ENCODE results near the gene OVCA2. TPM values are rescaled to one million over a fixed set of nuclear protein-coding genes. Genes with fewer than 3 reads are reported as not detected.

The OVCA2 gene
- total RNA-seq, 1 experiment from 2014 or later, result 14.1 TPM

DNA sequence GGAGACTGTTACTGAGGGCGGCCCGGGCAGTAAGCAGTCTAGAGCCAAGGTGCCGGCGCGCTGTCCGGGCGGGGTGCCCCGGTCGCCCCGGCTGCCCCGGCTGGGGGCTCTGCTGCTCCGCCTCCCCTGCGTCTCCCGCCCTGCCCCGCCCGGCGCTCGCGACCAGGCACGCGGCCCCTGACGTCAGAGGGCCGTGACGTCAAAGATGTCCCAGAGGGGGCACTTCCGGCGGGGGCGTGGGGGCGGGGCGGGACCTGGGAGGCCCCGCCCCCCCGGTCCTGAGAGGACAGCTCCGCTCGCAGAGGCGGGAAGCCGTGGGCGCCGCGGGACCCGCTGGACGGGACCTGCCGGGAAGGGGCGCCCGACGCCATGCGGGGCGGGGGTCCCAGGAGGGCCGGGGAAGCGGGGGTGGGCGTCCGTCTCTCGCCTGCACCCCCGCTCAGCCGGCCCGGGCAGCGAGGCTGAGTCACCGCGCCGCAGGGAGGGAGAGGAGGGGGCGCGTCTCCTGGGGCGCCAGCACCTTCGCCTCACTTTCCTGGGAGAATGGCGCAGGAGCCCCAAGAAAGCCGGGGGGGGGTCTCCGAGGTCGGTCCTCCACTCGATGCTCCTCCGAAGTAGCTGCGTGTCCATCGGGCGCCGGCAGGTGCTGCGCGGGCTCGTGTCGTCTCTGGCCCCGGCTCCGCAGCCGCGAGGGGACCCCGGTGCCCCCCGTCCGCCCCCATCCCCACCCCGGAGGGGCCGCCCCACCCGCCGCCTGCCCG is 8.7 kb downstream of the OVCA2 start:
- H3K27ac ChIP-seq, result no peak overlapping the region
- no peaks in the 10 kb centered on the region for H3K4me1 ChIP-seq
- peak overlapping the region; percentile 72 for H3K4me3 ChIP-seq
- peak; percentile 57 to 70 for DNase-seq
- no peaks in the 10 kb centered on the region for H3K36me3 ChIP-seq
- no peaks in the 10 kb centered on the region for H3K27me3 ChIP-seq
- H3K9me3 ChIP-seq (replicated peaks), result no peaks in the 10 kb centered on the region

- H3K4me3 ChIP-seq, result no peak overlapping the region
- H3K36me3 ChIP-seq, result no peaks in the 10 kb centered on the region
- no peaks in the 10 kb centered on the region for H3K27me3 ChIP-seq
- no peak for DNase-seq
- H3K4me1 ChIP-seq, result no peaks in the 10 kb centered on the region
- H3K9me3 ChIP-seq (replicated peaks), result no peaks in the 10 kb centered on the region
- no peak overlapping the region for H3K27ac ChIP-seq
Measured at GRCh38 chr17:2051061-2051932, 9.5 kb downstream of the OVCA2 start.

DNA sequence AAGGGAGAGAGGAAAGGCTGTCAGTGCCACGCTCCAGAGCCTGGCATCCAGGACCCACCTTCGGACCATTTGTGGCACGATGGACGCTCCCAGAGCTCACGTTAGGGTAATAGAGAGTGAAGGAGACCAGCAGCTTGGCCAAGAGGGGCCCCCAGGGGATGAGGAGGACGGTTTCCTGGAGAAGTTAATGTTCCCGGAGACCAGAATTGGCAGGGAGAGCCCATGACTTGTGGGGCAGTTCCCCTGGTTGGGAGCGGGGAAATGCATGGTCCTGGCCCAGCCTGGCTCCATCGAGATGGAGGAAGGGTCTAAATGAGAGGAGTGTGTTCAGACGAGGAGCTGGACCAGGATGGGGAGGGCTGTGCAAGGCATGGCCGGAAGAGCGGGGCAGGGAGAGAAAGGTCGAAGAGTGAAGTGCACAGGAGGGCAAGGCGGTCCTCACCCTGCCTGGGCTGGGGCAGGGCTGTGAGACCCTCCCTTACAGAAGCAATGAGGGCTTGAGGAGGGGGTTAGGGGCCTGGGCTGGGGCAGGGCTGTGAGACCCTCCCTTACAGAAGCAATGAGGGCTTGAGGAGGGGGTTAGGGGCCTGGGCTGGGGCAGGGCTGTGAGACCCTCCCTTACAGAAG is 10.2 kb downstream of the OVCA2 start:
- no peak overlapping the region for H3K27ac ChIP-seq
- no peak for DNase-seq
- H3K4me3 ChIP-seq, result no peak overlapping the region
- no peaks in the 10 kb centered on the region for H3K4me1 ChIP-seq
- no peaks in the 10 kb centered on the region for H3K9me3 ChIP-seq (replicated peaks)
- H3K27me3 ChIP-seq, result no peaks in the 10 kb centered on the region
- H3K36me3 ChIP-seq, result no peaks in the 10 kb centered on the region

DNA sequence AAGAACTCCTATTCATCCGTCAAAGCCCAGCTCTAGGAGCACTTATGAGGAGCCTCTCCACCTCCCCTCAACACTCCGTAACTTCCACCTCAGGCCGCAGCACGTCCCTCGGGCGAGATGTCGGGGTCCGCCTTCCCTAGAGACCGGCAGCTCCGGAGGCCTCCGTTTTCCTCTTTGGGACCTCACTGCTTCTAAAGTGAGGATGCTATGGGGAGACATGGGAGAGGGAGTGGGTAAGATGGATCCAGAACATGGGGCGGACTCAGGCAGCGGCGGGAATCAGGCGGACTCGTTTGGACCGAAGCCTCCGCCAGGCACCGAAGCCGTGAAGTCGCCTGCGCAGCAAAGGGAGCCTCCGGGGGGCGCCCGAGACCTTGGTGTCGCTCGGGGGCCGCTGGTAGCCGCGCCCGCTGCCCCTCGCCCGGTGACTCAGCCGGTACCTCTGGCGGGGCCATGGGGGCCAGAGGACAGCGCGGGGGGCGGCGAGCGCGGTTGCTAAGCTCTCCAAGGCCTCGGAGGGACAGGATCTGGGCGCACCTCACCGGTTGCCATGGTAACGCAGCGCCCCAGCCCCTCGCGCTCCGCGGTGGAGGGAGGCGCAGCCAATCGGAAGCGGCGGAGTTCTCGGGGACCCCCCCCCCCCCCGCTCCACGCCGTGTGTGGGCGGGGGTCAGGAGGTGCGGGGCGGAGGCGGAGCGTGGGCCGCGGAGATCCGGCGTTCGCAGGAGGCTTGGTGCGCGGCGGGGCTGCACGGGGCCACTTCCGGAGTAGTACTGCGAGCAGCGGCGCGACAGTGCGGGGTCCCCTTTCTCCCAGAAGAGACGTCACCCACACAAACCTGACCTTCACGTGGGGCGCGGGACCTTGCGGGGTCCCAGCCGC is 11.8 kb downstream of the OVCA2 start:
- DNase-seq, result no peak
- Histone ChIP-seq H3K27me3 (no peaks in the 10 kb centered on the region), H3K27ac (no peak overlapping the region)

GRCh38 chr17:2054262-2054511 is 12.4 kb downstream of the OVCA2 start:
- Histone ChIP-seq H3K36me3 (no peaks in the 10 kb centered on the region), H3K27me3 (no peaks in the 10 kb centered on the region), H3K4me3 (no peak overlapping the region), H3K9me3 (replicated peaks) (no peaks in the 10 kb centered on the region), H3K4me1 (no peaks in the 10 kb centered on the region), H3K27ac (no peak overlapping the region)
- DNase-seq, result no peak

More for the DNA sequence above, 11.8 kb downstream of the OVCA2 start:
- H3K36me3 ChIP-seq, result no peaks in the 10 kb centered on the region
- no peaks in the 10 kb centered on the region for H3K9me3 ChIP-seq (replicated peaks)
- H3K4me1 ChIP-seq, result no peaks in the 10 kb centered on the region
- no peak overlapping the region for H3K4me3 ChIP-seq

GRCh38 chr17:2054512-2055291 is 12.9 kb downstream of the OVCA2 start, which contains the start of gene HIC1:
TSS of gene HIC1 (plus strand) at chr17:2055103. CDS start at chr17:2056691, 1,588 bp downstream.
- H3K4me3 ChIP-seq, result no peak within 1 kb of the TSS
- no peak for DNase-seq
- H3K27me3 ChIP-seq, result no peaks in the 10 kb centered on the region
- no peaks in the 10 kb centered on the region for H3K9me3 ChIP-seq (replicated peaks)
- no peak within 1 kb of the TSS for H3K27ac ChIP-seq
- no peaks in the 10 kb centered on the region for H3K4me1 ChIP-seq
- no peaks in the 10 kb centered on the region for H3K36me3 ChIP-seq

GRCh38 chr17:2055292-2056205 is 13.7 kb downstream of the OVCA2 start:
- H3K4me1 ChIP-seq, result no peaks in the 10 kb centered on the region
- DNase-seq, result no peak
- H3K36me3 ChIP-seq, result no peaks in the 10 kb centered on the region
- no peak overlapping the region for H3K27ac ChIP-seq
- no peaks in the 10 kb centered on the region for H3K9me3 ChIP-seq (replicated peaks)
- H3K27me3 ChIP-seq, result no peaks in the 10 kb centered on the region
- no peak overlapping the region for H3K4me3 ChIP-seq

DNA sequence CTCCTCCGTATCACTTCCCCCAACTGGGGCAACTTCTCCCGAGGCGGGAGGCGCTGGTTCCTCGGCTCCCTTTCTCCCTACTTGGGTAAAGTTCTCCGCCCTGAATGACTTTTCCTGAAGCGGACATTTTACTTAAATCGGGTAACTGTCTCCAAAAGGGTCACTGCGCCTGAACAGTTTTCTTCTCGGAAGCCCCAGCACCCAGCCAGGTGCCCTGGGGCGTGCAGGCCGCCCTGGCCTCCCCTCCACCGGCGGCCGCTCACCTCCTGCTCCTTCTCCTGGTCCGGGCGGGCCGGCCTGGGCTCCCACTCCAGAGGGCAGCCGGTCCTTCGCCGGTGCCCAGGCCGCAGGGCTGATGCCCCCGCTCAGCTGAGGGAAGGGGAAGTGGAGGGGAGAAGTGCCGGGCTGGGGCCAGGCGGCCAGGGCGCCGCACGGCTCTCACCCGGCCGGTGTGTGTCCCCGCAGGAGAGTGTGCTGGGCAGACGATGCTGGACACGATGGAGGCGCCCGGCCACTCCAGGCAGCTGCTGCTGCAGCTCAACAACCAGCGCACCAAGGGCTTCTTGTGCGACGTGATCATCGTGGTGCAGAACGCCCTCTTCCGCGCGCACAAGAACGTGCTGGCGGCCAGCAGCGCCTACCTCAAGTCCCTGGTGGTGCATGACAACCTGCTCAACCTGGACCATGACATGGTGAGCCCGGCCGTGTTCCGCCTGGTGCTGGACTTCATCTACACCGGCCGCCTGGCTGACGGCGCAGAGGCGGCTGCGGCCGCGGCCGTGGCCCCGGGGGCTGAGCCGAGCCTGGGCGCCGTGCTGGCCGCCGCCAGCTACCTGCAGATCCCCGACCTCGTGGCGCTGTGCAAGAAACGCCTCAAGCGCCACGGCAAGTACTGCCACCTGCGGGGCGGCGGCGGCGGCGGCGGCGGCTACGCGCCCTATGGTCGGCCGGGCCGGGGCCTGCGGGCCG is 14.7 kb downstream of the OVCA2 start:
- Histone ChIP-seq H3K4me1 (no peaks in the 10 kb centered on the region), H3K27me3 (no peaks in the 10 kb centered on the region), H3K36me3 (no peaks in the 10 kb centered on the region)

DNA sequence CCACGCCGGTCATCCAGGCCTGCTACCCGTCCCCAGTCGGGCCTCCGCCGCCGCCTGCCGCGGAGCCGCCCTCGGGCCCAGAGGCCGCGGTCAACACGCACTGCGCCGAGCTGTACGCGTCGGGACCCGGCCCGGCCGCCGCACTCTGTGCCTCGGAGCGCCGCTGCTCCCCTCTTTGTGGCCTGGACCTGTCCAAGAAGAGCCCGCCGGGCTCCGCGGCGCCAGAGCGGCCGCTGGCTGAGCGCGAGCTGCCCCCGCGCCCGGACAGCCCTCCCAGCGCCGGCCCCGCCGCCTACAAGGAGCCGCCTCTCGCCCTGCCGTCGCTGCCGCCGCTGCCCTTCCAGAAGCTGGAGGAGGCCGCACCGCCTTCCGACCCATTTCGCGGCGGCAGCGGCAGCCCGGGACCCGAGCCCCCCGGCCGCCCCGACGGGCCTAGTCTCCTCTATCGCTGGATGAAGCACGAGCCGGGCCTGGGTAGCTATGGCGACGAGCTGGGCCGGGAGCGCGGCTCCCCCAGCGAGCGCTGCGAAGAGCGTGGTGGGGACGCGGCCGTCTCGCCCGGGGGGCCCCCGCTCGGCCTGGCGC is 15.4 kb downstream of the OVCA2 start:
- no peaks in the 10 kb centered on the region for H3K4me1 ChIP-seq
- H3K4me3 ChIP-seq, result no peak overlapping the region
- no peaks in the 10 kb centered on the region for H3K9me3 ChIP-seq (replicated peaks)
- no peak overlapping the region for H3K27ac ChIP-seq
- no peak for DNase-seq
- H3K27me3 ChIP-seq, result no peaks in the 10 kb centered on the region
- H3K36me3 ChIP-seq, result no peaks in the 10 kb centered on the region

More for the DNA sequence above, 14.7 kb downstream of the OVCA2 start:
- Histone ChIP-seq H3K27ac (no peak overlapping the region), H3K9me3 (replicated peaks) (no peaks in the 10 kb centered on the region), H3K4me3 (no peak overlapping the region)
- no peak for DNase-seq

GRCh38 chr17:2057760-2058585 is 16.2 kb downstream of the OVCA2 start:
- H3K4me3 ChIP-seq, result no peak overlapping the region
- no peak overlapping the region for H3K27ac ChIP-seq
- H3K36me3 ChIP-seq, result no peaks in the 10 kb centered on the region
- no peak for DNase-seq
- no peaks in the 10 kb centered on the region for H3K27me3 ChIP-seq
- H3K4me1 ChIP-seq, result no peaks in the 10 kb centered on the region
- H3K9me3 ChIP-seq (replicated peaks), result no peaks in the 10 kb centered on the region
